PC-9 (cell line): ENCODE measurements around the gene GRWD1.

Experiments
- EZH2 ChIP-seq: fragments of 200-600 bp; sonication (generic); IDR thresholded peaks from 2 replicates; pipeline ENCODE4 v1.8.0; 2017; ENCODE audit warnings: antibody characterized with exemption, low read depth
- TF ChIP-seq, protein P1 (sequence below): fragments of 200-600 bp; sonication (generic); conservative IDR thresholded peaks from 2 replicates; pipeline ENCODE4 v1.6.1; 2017; ENCODE audit warnings: mixed run types, antibody characterized with exemption, mild to moderate bottlenecking, moderate library complexity

DNA sequence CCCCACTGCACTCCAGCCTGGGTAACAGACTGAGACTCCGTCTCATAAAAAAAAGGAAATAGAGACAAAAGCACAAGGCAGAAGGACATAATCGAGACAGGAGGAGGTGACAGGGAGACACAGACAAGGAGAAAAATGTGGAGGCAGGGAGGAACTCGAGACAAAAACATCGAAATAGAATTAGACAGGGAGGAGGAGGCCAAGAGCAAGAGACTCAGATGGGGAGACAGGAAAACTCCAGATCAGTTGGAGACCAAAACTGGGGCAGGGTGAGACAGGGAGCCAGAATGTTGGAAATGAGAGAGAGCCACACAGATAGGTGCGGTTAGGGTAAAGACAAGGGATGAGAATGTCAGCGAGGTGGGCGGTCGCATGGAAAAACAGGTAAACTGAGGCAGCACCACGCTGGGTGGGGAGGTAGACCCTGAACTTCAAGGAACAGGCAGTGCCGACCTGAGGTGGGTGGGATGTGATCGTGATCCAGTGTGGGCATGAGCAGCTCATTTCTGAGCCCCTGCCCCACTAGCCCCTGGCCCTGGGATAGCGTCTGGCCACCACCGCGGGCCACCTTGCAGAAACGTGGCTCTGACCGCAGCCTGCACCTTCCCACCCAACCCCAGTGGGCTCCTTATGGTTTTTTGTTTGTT, 38.6 kb downstream of the GRWD1 start:
- TF ChIP-seq, protein P1, sequence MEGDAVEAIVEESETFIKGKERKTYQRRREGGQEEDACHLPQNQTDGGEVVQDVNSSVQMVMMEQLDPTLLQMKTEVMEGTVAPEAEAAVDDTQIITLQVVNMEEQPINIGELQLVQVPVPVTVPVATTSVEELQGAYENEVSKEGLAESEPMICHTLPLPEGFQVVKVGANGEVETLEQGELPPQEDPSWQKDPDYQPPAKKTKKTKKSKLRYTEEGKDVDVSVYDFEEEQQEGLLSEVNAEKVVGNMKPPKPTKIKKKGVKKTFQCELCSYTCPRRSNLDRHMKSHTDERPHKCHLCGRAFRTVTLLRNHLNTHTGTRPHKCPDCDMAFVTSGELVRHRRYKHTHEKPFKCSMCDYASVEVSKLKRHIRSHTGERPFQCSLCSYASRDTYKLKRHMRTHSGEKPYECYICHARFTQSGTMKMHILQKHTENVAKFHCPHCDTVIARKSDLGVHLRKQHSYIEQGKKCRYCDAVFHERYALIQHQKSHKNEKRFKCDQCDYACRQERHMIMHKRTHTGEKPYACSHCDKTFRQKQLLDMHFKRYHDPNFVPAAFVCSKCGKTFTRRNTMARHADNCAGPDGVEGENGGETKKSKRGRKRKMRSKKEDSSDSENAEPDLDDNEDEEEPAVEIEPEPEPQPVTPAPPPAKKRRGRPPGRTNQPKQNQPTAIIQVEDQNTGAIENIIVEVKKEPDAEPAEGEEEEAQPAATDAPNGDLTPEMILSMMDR: no peak
- TF ChIP-seq EZH2: no peak
